Loucy (cell line): ENCODE results near the gene IL12B.

ENCODE experiments used
- CTCF ChIP-seq: fragments of 200-600 bp; sonication (generic); conservative IDR thresholded peaks from 2 replicates; pipeline ENCODE4 v1.5.1; 2014; ENCODE audit warnings: mild to moderate bottlenecking, antibody characterized with exemption, low read length
- EZH2phosphoT487 ChIP-seq: fragments of 200-600 bp; IDR thresholded peaks from 2 replicates; pipeline ENCODE4 v1.6.1; 2018; ENCODE audit warnings: antibody characterized with exemption, mild to moderate bottlenecking, moderate library complexity, borderline replicate concordance

- TF ChIP-seq CTCF = no peak
- no peak for TF ChIP-seq EZH2phosphoT487
These were observed 7.0 kb upstream of the IL12B start for GRCh38 chr5:159337016-159337955.
